Tibial nerve (tissue), 4 donors: ENCODE results near the gene CLMP. TPM values are rescaled to one million over a fixed set of nuclear protein-coding genes. Genes with fewer than 3 reads are reported as not detected.
"Not testable (repeated sequence)": the region's sequence is repeated elsewhere in the genome, so short reads cannot be mapped to it uniquely, and the experiment has no call there.

Source experiments
- DNase-seq, 2 donors: peaks; one replicate each; pipeline ENCODE4 v3.0.0-alpha.2; 2019; ENCODE audit warnings: low spot score in 2 of 2
- H3K27ac ChIP-seq, 4 donors: fragments of 200-600 bp; sonication (generic) in 3 of 4; one replicate each; pipeline ENCODE4 v1.5.1; 2017 to 2019; ENCODE audit warnings: mild to moderate bottlenecking in 1 of 4
- H3K27me3 ChIP-seq, 2 donors: fragments of 200-600 bp; sonication (generic) in 1 of 2; one replicate each; pipeline versions ENCODE4 v1.5.1 to v1.6.0; 2017 to 2019
- H3K36me3 ChIP-seq, 3 donors: fragments of 200-600 bp; sonication (generic); one replicate each; pipeline ENCODE4 v1.5.1; 2018 to 2019
- H3K4me1 ChIP-seq, 4 donors: fragments of 200-600 bp; sonication (generic) in 3 of 4; one replicate each; pipeline ENCODE4 v1.5.1; 2017 to 2019
- H3K4me3 ChIP-seq, 4 donors: fragments of 200-600 bp; sonication (generic) in 3 of 4; one replicate each; pipeline ENCODE4 v1.5.1; 2017 to 2019; ENCODE audit warnings: mild to moderate bottlenecking in 1 of 4, moderate library complexity in 1 of 4
- H3K9me3 ChIP-seq, 4 donors: fragments of 200-600 bp; sonication (generic) in 3 of 4; one replicate each; pipeline ENCODE4 v1.5.1; 2017 to 2019
- CTCF ChIP-seq, 5 experiments: fragments of 200-600 bp in 3 of 5; fragments of 450-650 bp in 2 of 5; sonication (generic) in 3 of 5; IDR thresholded peaks; one replicate each; pipeline ENCODE4 v1.5.1; 2016 to 2019; ENCODE audit warnings: antibody characterized with exemption in 5 of 5, mild to moderate bottlenecking in 3 of 5, moderate library complexity in 2 of 5
- EP300 ChIP-seq, 2 donors: sonication (generic); formaldehyde crosslinking; IDR thresholded peaks; one replicate each; pipeline ENCODE4 v1.6.1; 2017; ENCODE audit warnings: antibody characterized with exemption in 2 of 2, mild to moderate bottlenecking in 1 of 2
- POLR2A ChIP-seq, 2 donors: fragments of 450-650 bp; IDR thresholded peaks; one replicate each; pipeline ENCODE4 v1.6.1; 2017; ENCODE audit warnings: antibody characterized with exemption in 2 of 2, mild to moderate bottlenecking in 2 of 2, moderate library complexity in 2 of 2
- WGBS, 2 donors: methylation state at CpG; one replicate each; pipeline ENCODE4 v1.1.5; 2018; 5-methylcytosine and 5-hydroxymethylcytosine counted together
- total RNA-seq, 4 donors: library from RNA; depleted of rRNA; stranded (reverse); fragments of >200 nt; gene quantifications; one replicate each; pipeline ENCODE4 v1.1.0, GENCODE V29; 2016

Gene CLMP
- total RNA-seq, 4 donors from 2014 or later = 82.5 to 98.6 (median 89.7) TPM

DNA sequence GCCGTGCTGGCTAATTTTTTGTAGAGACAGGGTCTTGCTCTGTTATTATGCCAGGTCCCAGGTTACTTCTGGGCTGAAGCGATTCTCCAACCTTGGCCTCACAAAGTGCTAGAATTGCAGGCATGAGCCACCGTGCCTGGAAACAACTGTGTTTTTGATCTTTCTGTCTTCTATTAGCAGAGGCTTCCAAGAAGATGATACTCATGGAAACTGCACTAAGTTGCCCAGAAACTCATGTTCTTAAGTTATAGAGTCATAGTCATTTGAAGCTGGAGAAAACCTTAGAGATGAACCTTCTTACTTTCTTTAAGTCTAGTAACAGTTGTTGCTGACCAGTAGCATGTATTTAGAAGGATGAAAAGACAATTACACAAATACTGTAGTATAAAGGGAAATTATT lies 96.1 kb downstream of the CLMP start:
- no peak for DNase-seq
- no peak for TF ChIP-seq EP300 (IDR thresholded peaks at IDR 0.05)
- TF ChIP-seq CTCF (IDR thresholded peaks at IDR 0.05) = no peak
- no peak for TF ChIP-seq POLR2A (IDR thresholded peaks at IDR 0.05)
- H3K4me1 ChIP-seq = peaks cover 0 to 30% (median 3%) of the 10 kb centered on the region in 4 donors
- H3K36me3 ChIP-seq = no peaks in the 10 kb centered on the region
- no peak overlapping the region for H3K27ac ChIP-seq
- WGBS, 2 donors = 64 to 65% methylated on average over 3 of the region's 3 CpGs
- no peak overlapping the region for H3K4me3 ChIP-seq
- H3K27me3 ChIP-seq = no peaks in the 10 kb centered on the region
- no peaks in the 10 kb centered on the region for H3K9me3 ChIP-seq

GRCh38 chr11:123093739-123094138 lies 101.3 kb downstream of the CLMP start:
- no peaks in the 10 kb centered on the region for H3K36me3 ChIP-seq
- no peak overlapping the region for H3K27ac ChIP-seq
- H3K4me3 ChIP-seq = no peak overlapping the region
- no peak for DNase-seq
- no peaks in the 10 kb centered on the region for H3K27me3 ChIP-seq
- H3K9me3 ChIP-seq = no peaks in the 10 kb centered on the region
- TF ChIP-seq POLR2A (IDR thresholded peaks at IDR 0.05) (no peak), CTCF (IDR thresholded peaks at IDR 0.05) (no peak), EP300 (IDR thresholded peaks at IDR 0.05) (no peak)
- WGBS, 2 donors = 91 to 93% methylated on average over 3 of the region's 3 CpGs
- no peaks in the 10 kb centered on the region for H3K4me1 ChIP-seq

- no peaks in the 10 kb centered on the region for H3K4me1 ChIP-seq
- DNase-seq = no peak
- no peaks in the 10 kb centered on the region for H3K9me3 ChIP-seq
- TF ChIP-seq POLR2A (IDR thresholded peaks at IDR 0.05) (no peak), CTCF (IDR thresholded peaks at IDR 0.05) (no peak), EP300 (IDR thresholded peaks at IDR 0.05) (no peak)
- H3K27ac ChIP-seq = no peak overlapping the region
- no peaks in the 10 kb centered on the region for H3K27me3 ChIP-seq
- WGBS, 2 donors = 75 to 79% methylated on average over 6 of the region's 6 CpGs
- H3K36me3 ChIP-seq = no peaks in the 10 kb centered on the region
- no peak overlapping the region for H3K4me3 ChIP-seq
Measured at GRCh38 chr11:123091506-123091905, 103.5 kb downstream of the CLMP start.

DNA sequence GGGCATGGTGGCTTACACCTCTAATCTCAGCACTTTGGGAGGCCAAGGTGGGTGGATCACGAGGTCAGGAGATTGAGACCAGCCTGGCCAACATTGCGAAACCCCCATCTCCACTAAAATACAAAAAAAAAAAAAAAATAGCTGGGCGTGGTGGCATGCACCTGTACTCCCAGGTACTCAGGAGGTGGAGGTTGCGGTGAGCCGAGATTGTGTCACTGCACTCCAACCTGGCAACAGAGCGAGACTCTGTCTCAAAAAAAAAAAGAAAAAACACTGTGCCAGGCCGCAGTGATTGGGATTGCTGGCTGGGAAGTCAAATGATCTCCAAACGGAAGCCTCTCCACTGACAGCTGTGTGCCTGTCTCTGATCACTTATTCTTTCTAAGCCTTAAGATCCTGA lies 104.9 kb downstream of the CLMP start:
- not testable (repeated sequence) for DNase-seq
- WGBS, 2 donors = 92 to 94% methylated on average over 8 of the region's 8 CpGs

GRCh38 chr11:123088896-123089295 lies 106.2 kb downstream of the CLMP start:
- not testable (repeated sequence) for H3K27ac ChIP-seq, H3K4me1 ChIP-seq, H3K4me3 ChIP-seq, H3K27me3 ChIP-seq, H3K9me3 ChIP-seq, H3K36me3 ChIP-seq, DNase-seq
- WGBS, 2 donors = 88 to 92% methylated on average over 10 of the region's 10 CpGs

More for the DNA sequence above, 104.9 kb downstream of the CLMP start:
- H3K9me3 ChIP-seq, H3K4me1 ChIP-seq, H3K27me3 ChIP-seq, H3K27ac ChIP-seq, H3K4me3 ChIP-seq, H3K36me3 ChIP-seq: not testable (repeated sequence)

DNA sequence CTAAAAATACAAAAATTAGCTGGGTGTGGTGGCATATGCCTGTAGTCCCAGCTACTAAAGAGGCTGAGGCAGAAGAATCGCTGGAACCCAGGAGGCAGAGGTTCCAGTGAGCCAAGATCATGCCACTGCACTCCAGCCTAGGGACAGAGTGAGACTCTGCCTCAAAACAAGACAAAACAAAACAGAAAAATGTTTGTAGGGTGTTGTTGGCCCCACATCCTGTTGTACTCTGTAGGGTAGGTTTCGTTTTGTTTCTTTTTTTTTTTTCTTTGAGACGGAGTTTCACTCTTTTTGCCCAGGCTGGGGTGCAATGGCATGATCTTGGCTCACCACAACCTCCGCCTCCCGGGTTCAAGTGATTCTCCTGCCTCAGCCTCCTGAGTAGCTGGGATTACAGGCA lies 107.4 kb downstream of the CLMP start:
- DNase-seq, H3K4me3 ChIP-seq, H3K27me3 ChIP-seq, H3K9me3 ChIP-seq: not testable (repeated sequence)
- Histone ChIP-seq H3K4me1 (peaks cover 0 to 13% (median 3%) of the 10 kb centered on the region in 4 donors), H3K36me3 (peaks cover 0 to 11% (median 0%) of the 10 kb centered on the region in 3 donors), H3K27ac (peak overlapping the region in 1 of 4 donors; percentile 26)
- 83 to 93% methylated on average over 5 of the region's 5 CpGs for WGBS, 2 donors

GRCh38 chr11:123086305-123086704 lies 108.7 kb downstream of the CLMP start:
- no peak for TF ChIP-seq CTCF (IDR thresholded peaks at IDR 0.05)
- H3K27me3 ChIP-seq = no peaks in the 10 kb centered on the region
- no peak overlapping the region for H3K27ac ChIP-seq
- H3K4me1 ChIP-seq = peaks cover 0 to 14% (median 3%) of the 10 kb centered on the region in 4 donors
- 79% methylated on average over 1 of the region's 1 CpG for WGBS, 2 donors
- peaks cover 0 to 6% (median 0%) of the 10 kb centered on the region in 4 donors for H3K9me3 ChIP-seq
- H3K36me3 ChIP-seq = peaks cover 0 to 24% (median 0%) of the 10 kb centered on the region in 3 donors
- no peak for DNase-seq
- no peak overlapping the region for H3K4me3 ChIP-seq
